ENCODE results near the gene HEATR5A.

GRCh38 chr14:31303654-31304053 lies 116.7 kb downstream of the HEATR5A start:
- TF ChIP-seq CTCF (conservative IDR thresholded peaks at IDR 0.05; ENCODE audit: low read depth, low read length), result no peak
- TF ChIP-seq EZH2 (IDR thresholded peaks at IDR 0.05; ENCODE audit: borderline replicate concordance, low read depth, low read length, poor library complexity, severe bottlenecking), result no peak
